Measurements from ENCODE around the gene DCD. TPM values are rescaled to one million over a fixed set of nuclear protein-coding genes. Genes with fewer than 3 reads are reported as not detected.

DCD gene
- total RNA-seq, 4 donors from 2014 or later: not detected

GRCh38 chr12:54631988-54632728 is 16.0 kb downstream of the DCD start:
- 57 to 100% methylated on average over 1 to 8 of the region's 8 CpGs for WGBS, 2 donors (ENCODE audit: low coverage in 1 of 2)
- no peak for TF ChIP-seq EP300 (IDR thresholded peaks at IDR 0.05)
- TF ChIP-seq CTCF (IDR thresholded peaks at IDR 0.05): no peak
- no peak for TF ChIP-seq POLR2AphosphoS5 (IDR thresholded peaks at IDR 0.05)
- TF ChIP-seq POLR2A (IDR thresholded peaks at IDR 0.05): no peak

GRCh38 chr12:54631551-54631950 is 16.6 kb downstream of the DCD start:
- Histone ChIP-seq H3K36me3 (no peaks in the 10 kb centered on the region), H3K27me3 (peaks cover 24% of the 10 kb centered on the region), H3K4me3 (no peak overlapping the region), H3K4me1 (no peaks in the 10 kb centered on the region), H3K27ac (no peak overlapping the region), H3K9me3 (no peaks in the 10 kb centered on the region)
- ATAC-seq: no peak
- WGBS, 2 donors (ENCODE audit: low coverage in 1 of 2): 42 to 82% methylated on average over 3 to 4 of the region's 5 CpGs
- TF ChIP-seq POLR2AphosphoS5 (IDR thresholded peaks at IDR 0.05) (no peak), EP300 (IDR thresholded peaks at IDR 0.05) (no peak), POLR2A (IDR thresholded peaks at IDR 0.05) (no peak), CTCF (IDR thresholded peaks at IDR 0.05) (no peak)

More at GRCh38 chr12:54631988-54632728, 16.0 kb downstream of the DCD start:
- no peaks in the 10 kb centered on the region for H3K36me3 ChIP-seq
- no peak overlapping the region for H3K4me3 ChIP-seq
- H3K9me3 ChIP-seq: no peaks in the 10 kb centered on the region
- no peak overlapping the region for H3K27ac ChIP-seq
- no peaks in the 10 kb centered on the region for H3K4me1 ChIP-seq
- ATAC-seq: no peak
- peaks cover 18% of the 10 kb centered on the region for H3K27me3 ChIP-seq

- peaks cover 39% of the 10 kb centered on the region for H3K27me3 ChIP-seq
- H3K9me3 ChIP-seq: no peaks in the 10 kb centered on the region
- no peak overlapping the region for H3K27ac ChIP-seq
- H3K4me3 ChIP-seq: no peak overlapping the region
- H3K36me3 ChIP-seq: no peaks in the 10 kb centered on the region
- no peaks in the 10 kb centered on the region for H3K4me1 ChIP-seq
- ATAC-seq: no peak
- 80% methylated on average over 2 of the region's 2 CpGs; no CpG with 5 or more reads in 1 of the 2 donors for WGBS, 2 donors (ENCODE audit: low coverage in 1 of 2)
- TF ChIP-seq EP300 (IDR thresholded peaks at IDR 0.05): no peak
- no peak for TF ChIP-seq POLR2A (IDR thresholded peaks at IDR 0.05)
- no peak for TF ChIP-seq POLR2AphosphoS5 (IDR thresholded peaks at IDR 0.05)
- no peak for TF ChIP-seq CTCF (IDR thresholded peaks at IDR 0.05)
Observed at GRCh38 chr12:54629925-54630324, 18.2 kb downstream of the DCD start.

DNA sequence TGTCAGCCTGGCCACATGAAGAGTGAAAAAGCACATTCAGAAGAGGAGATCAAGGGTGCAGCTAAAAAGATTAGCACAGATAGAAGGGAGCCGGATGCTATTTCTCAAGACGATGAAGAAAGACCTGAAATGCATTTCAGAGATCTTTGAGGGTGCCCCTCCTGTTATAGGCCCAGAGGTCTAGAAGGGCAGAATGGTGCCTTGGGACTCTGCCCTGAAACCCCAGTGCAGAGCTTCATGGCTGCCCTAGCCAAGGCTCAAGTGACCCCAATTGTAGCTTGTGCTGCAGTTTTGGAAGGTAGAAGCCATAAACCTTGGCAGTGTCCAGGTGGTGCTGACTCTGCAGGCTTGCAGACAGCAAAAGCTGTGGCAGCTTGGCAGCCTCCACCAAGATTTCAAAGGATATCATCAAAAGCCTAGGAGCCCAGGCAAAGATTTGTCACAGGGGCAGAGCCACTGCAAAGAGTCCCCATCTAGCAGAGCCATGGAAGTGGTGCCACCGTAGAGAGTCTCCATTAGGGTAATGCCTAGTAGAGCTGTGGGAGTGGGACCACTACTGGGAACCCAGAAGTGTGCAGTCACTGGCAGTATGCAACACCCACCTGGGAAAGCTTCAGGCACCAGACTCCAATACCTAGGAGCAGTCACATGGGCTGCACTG is 19.8 kb downstream of the DCD start:
- Histone ChIP-seq H3K27ac (no peak overlapping the region), H3K36me3 (no peaks in the 10 kb centered on the region), H3K4me3 (no peak overlapping the region), H3K27me3 (peaks cover 42% of the 10 kb centered on the region), H3K4me1 (no peaks in the 10 kb centered on the region), H3K9me3 (no peaks in the 10 kb centered on the region)
- TF ChIP-seq CTCF (IDR thresholded peaks at IDR 0.05) (no peak), POLR2A (IDR thresholded peaks at IDR 0.05) (no peak), POLR2AphosphoS5 (IDR thresholded peaks at IDR 0.05) (no peak), EP300 (IDR thresholded peaks at IDR 0.05) (no peak)
- WGBS, 2 donors (ENCODE audit: low coverage in 1 of 2): 90 to 96% methylated on average over 2 to 3 of the region's 3 CpGs
- no peak for ATAC-seq

DNA sequence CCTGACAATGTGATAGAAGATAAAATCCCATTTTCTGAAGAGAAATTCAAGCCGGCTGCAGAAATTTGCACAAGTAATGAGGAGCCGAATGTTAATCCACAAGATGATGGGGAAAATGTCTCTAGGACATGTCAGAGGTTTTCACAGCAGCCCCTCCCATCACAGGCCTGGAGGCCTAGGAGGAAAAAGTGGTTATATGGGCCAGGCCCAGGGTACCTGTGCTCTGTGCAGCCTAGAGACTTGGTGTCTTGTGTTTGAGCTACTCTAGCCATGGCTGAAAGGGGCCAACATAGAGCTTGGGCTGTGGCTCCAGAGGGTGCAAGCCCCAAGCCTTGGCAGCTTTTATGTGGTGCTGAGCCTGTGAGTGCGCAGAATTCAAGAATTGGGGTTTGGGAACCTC is 20.9 kb downstream of the DCD start:
- no peak for ATAC-seq
- TF ChIP-seq EP300 (IDR thresholded peaks at IDR 0.05) (no peak), POLR2A (IDR thresholded peaks at IDR 0.05) (no peak), CTCF (IDR thresholded peaks at IDR 0.05) (no peak), POLR2AphosphoS5 (IDR thresholded peaks at IDR 0.05) (no peak)
- H3K4me3 ChIP-seq: no peak overlapping the region

More for the DNA sequence above, 20.9 kb downstream of the DCD start:
- Histone ChIP-seq H3K36me3 (no peaks in the 10 kb centered on the region), H3K9me3 (no peaks in the 10 kb centered on the region), H3K4me1 (no peaks in the 10 kb centered on the region), H3K27ac (no peak overlapping the region), H3K27me3 (peaks cover 46% of the 10 kb centered on the region)
- WGBS, 2 donors (ENCODE audit: low coverage in 1 of 2): 95 to 100% methylated on average over 2 of the region's 3 CpGs

All from gastroesophageal sphincter (tissue), 4 donors.